NT2/D1 (cell line): ENCODE data around the gene UBTD2.

Experiments
- DNase-seq: peaks from one replicate; pipeline ENCODE4 v3.0.0-alpha.2; 2011; ENCODE audit warnings: low read depth, low spot score
- H3K27me3 ChIP-seq: 2 replicates; pipeline ENCODE4 v1.6.0; 2011; ENCODE audit warnings: mild to moderate bottlenecking; ENCODE audit not compliant: insufficient read length, insufficient read depth
- H3K36me3 ChIP-seq: 2 replicates; pipeline ENCODE4 v1.6.1; 2011; ENCODE audit warnings: mild to moderate bottlenecking, low read length, mixed read lengths; ENCODE audit not compliant: insufficient read depth, insufficient read length
- H3K4me1 ChIP-seq: 2 replicates; pipeline ENCODE4 v1.5.1; 2011; ENCODE audit not compliant: insufficient read depth, insufficient read length
- H3K4me3 ChIP-seq: 2 replicates; pipeline ENCODE4 v1.5.1; 2011; ENCODE audit warnings: low read depth; ENCODE audit not compliant: insufficient read length
- H3K9ac ChIP-seq: 2 replicates; pipeline ENCODE4 v1.6.0; 2011; ENCODE audit warnings: low read depth; ENCODE audit not compliant: insufficient read length
- H3K9me3 ChIP-seq: 2 replicates; pipeline ENCODE4 v1.5.1; 2011; ENCODE audit warnings: mild to moderate bottlenecking, low read length; ENCODE audit not compliant: insufficient read depth
- SUZ12 ChIP-seq: IDR thresholded peaks from 2 replicates; pipeline ENCODE4 v1.6.1; 2011; ENCODE audit not compliant: insufficient read length, insufficient read depth; ENCODE audit errors: extremely low read depth
- YY1 ChIP-seq: IDR thresholded peaks from 2 replicates; pipeline ENCODE4 v1.6.1; 2011; ENCODE audit not compliant: insufficient read length, insufficient read depth
- ZNF274 ChIP-seq: IDR thresholded peaks from 2 replicates; pipeline ENCODE4 v1.6.1; 2011; ENCODE audit warnings: mild to moderate bottlenecking, low read depth, low read length

UBTD2 gene

DNA sequence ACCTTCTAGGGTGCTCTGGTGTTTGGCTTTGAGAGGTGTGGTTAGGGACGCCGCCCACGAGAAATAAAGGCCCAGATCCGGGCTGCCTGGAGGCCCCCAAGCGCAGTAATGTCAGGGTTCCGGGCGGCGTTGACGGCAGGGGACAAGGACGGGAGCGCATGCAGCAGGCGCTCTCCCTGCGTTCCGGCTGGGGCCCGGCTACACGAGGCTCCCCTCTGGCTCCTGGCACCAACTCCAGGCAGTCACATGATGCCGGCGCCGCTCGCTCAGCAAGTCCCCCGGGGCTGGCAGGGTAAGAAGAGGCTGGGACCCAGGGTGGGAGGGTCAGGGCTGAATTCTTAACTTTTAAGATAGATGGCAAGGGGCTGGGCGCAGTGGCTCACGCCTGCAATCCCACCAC, 28.1 kb downstream of the UBTD2 start:
- peaks cover 10% of the 10 kb centered on the region; the same call in 1 of the 2 replicates for H3K9me3 ChIP-seq
- H3K9ac ChIP-seq: no peak overlapping the region
- no peaks in the 10 kb centered on the region for H3K4me1 ChIP-seq
- no peaks in the 10 kb centered on the region for H3K27me3 ChIP-seq
- no peak for TF ChIP-seq YY1
- no peak for TF ChIP-seq SUZ12
- no peak for TF ChIP-seq ZNF274
- DNase-seq: no peak
- H3K36me3 ChIP-seq: peaks cover 30% of the 10 kb centered on the region
- no peak overlapping the region for H3K4me3 ChIP-seq

DNA sequence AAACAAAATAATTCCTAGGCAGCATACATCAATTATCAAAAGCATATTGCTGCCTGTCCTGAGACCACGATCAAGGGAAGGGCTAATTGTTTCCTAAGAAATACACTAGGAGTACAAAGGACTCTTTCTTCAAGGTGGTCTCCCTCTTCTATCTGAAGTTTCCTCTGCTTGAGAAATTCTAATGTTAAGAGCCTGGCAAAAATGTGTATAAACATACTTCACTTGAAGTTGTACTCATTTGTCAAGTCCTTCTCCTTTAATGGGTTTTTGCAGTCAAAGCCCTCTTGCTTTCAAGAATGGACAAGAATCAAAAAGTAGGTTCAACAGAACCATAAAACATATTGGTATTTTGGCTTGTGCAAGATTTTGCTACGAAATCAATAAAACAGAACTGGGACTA, 31.1 kb downstream of the UBTD2 start:
- Histone ChIP-seq H3K9ac (no peak overlapping the region), H3K36me3 (peaks cover 22% of the 10 kb centered on the region), H3K9me3 (no peaks in the 10 kb centered on the region), H3K4me3 (no peak overlapping the region), H3K27me3 (no peaks in the 10 kb centered on the region), H3K4me1 (no peaks in the 10 kb centered on the region)
- no peak for DNase-seq
- TF ChIP-seq ZNF274: no peak
- TF ChIP-seq YY1: no peak
- no peak for TF ChIP-seq SUZ12

DNA sequence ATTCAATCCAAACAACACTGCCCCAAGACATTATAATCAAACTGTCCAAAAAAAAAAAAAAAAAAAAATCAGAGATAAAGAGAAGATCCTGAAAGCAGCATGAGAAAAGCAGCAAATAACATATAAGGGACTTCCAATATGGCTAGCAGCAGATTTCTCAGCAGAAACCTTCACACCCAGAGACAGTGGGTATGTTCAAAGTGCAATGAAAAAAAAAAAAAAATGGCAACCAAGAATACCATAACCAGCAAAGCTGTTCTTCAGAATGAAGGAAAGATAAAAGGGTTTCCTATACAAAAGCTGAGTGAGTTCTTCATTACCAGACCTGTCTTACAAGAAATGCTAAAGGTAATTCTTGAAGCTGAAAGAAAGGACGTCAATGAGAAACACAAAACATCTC, 32.1 kb downstream of the UBTD2 start:
- TF ChIP-seq ZNF274: no peak
- TF ChIP-seq YY1: no peak
- TF ChIP-seq SUZ12: no peak
- H3K4me3 ChIP-seq: no peak overlapping the region
- peaks cover 18% of the 10 kb centered on the region for H3K36me3 ChIP-seq
- no peaks in the 10 kb centered on the region for H3K9me3 ChIP-seq
- no peak overlapping the region for H3K9ac ChIP-seq
- no peaks in the 10 kb centered on the region for H3K27me3 ChIP-seq
- no peaks in the 10 kb centered on the region for H3K4me1 ChIP-seq
- no peak for DNase-seq

DNA sequence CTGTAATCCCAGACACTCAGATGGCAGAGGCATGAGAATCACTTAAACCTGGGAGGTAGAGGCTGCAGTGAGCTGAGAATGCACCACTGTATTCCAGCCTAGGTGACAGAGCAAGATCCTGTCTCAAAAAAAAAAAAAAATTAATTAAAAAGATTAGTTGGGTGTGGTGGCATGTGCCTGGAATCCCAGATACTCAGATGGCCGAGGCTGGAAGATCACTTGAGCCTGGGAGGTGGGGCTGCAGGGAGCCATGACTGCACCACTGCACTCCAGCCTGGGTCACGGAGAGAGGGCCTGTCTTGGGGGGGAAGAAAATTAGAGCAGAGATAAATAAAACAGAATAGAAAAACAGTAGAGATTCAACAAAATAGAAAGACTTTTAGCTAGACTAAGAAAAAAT, 34.9 kb downstream of the UBTD2 start:
- TF ChIP-seq YY1 (no peak), ZNF274 (no peak), SUZ12 (no peak)
- H3K36me3 ChIP-seq: peaks cover 3% of the 10 kb centered on the region
- H3K4me1 ChIP-seq: no peaks in the 10 kb centered on the region

DNA sequence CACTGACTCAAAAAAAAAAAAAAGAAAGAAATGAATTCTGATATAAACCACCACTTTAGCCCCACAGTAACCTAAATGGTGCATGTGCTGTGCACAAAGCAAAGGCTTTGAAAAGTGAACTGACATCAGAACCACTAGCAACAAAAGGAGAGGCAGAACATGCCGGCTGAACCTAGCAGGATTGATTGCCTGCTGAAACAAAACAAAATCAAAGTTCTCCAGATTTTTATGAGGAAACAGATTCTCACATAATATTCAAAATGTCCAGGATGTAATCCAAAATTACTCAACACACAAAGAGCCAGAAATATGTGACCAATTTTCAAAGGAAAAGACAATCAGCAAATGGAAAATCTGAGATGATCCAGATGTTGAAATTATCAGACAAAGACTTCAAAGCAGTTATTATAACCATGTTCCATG, 37.9 kb downstream of the UBTD2 start:
- TF ChIP-seq ZNF274 (no peak), SUZ12 (no peak), YY1 (no peak)
- Histone ChIP-seq H3K36me3 (peaks cover 9% of the 10 kb centered on the region), H3K9me3 (no peaks in the 10 kb centered on the region), H3K4me1 (no peaks in the 10 kb centered on the region), H3K4me3 (no peak overlapping the region), H3K27me3 (no peaks in the 10 kb centered on the region), H3K9ac (no peak overlapping the region)
- DNase-seq: no peak

More for the DNA sequence above, 34.9 kb downstream of the UBTD2 start:
- Histone ChIP-seq H3K9me3 (no peaks in the 10 kb centered on the region), H3K4me3 (no peak overlapping the region), H3K27me3 (no peaks in the 10 kb centered on the region), H3K9ac (no peak overlapping the region)
- DNase-seq: no peak

DNA sequence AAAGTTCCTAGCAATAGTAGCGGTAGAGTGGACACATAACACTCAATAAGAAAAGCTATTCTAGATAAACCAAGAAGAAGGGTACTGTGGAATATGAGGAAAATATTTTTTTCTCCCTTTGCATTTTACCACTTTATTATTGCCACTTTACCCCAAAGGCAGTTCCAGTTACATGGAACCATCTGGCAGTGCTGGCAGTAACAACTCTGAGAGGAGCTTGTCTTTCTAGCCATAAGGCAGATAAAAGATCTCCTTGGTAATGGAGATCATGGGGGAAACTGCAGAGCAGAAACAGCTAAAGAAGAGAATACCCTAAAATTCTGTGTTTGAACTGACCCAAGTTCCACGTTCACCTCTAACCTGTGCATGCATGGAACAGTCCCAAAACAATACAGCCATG, 38.5 kb downstream of the UBTD2 start:
- no peak overlapping the region for H3K9ac ChIP-seq
- no peaks in the 10 kb centered on the region for H3K9me3 ChIP-seq
- TF ChIP-seq SUZ12 (no peak), YY1 (no peak), ZNF274 (no peak)
- no peak for DNase-seq
- no peaks in the 10 kb centered on the region for H3K27me3 ChIP-seq
- H3K36me3 ChIP-seq: peaks cover 9% of the 10 kb centered on the region
- H3K4me1 ChIP-seq: no peaks in the 10 kb centered on the region
- H3K4me3 ChIP-seq: no peak overlapping the region

DNA sequence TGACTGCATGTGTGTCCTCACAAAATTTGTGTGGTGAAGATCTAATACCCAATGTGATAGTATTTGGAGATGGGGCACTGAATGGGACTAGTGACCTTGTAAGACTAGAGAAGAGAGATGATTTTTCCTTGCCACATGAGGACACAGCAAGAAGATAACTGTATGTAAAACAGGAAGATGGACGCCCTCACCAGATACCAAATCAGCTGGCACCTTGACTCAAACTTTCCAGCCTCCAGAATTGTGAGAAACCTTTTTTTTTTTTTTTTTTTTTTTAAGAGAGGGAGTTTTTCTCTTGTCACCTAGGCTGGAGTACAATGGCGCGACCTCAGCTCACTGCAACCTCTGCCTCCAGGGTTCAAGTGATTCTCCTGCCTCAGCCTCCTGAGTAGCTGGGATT, 40.3 kb downstream of the UBTD2 start:
- TF ChIP-seq SUZ12 (no peak), YY1 (no peak), ZNF274 (no peak)
- Histone ChIP-seq H3K9ac (no peak overlapping the region), H3K9me3 (no peaks in the 10 kb centered on the region), H3K4me1 (no peaks in the 10 kb centered on the region), H3K27me3 (no peaks in the 10 kb centered on the region), H3K4me3 (no peak overlapping the region), H3K36me3 (peaks cover 9% of the 10 kb centered on the region)
- DNase-seq: no peak

DNA sequence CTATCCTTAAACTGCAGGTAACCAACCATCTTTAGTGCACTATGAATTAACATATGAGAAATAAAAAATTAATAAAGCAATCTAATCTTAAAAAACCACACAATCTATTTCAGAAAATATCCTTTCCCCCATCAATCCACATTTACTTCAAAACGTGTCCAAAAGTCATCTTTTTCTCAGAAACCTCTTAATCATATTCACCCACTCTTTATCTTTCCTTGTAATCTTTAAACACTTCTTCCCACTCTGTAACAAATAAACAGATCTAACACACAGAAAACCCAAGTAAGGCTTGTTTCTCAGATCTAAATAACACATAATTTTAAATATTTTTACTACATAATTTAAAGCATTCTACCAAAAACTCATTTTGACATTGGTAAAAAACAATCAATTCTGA, 45.2 kb downstream of the UBTD2 start:
- TF ChIP-seq SUZ12 (no peak), ZNF274 (no peak), YY1 (no peak)
- Histone ChIP-seq H3K36me3 (peaks cover 14% of the 10 kb centered on the region), H3K4me1 (no peaks in the 10 kb centered on the region), H3K4me3 (no peak overlapping the region), H3K27me3 (no peaks in the 10 kb centered on the region), H3K9me3 (no peaks in the 10 kb centered on the region), H3K9ac (no peak overlapping the region)
- DNase-seq: no peak
